Lung (tissue), 12 donors: Measurements from ENCODE around the gene KAT8. TPM values are rescaled to one million over a fixed set of nuclear protein-coding genes. Genes with fewer than 3 reads are reported as not detected.

Source experiments
- ATAC-seq: fragments of 200-7000 bp; cut with Tn5 transposase; one replicate; pipeline ENCODE4 v1.9.1; 2020; ENCODE audit warnings: moderate number of reproducible peaks; ENCODE audit not compliant: insufficient read depth, low FRiP score
- DNase-seq, 3 donors: peaks; one replicate each; pipeline ENCODE4 v3.0.0-alpha.2; 2013 to 2017
- H3K27ac ChIP-seq, 2 donors: one replicate each; pipeline ENCODE4 v1.5.1; 2013; ENCODE audit warnings: mild to moderate bottlenecking in 2 of 2, moderate library complexity in 2 of 2, control low read depth in 1 of 2, inconsistent platforms in 1 of 2, low read depth in 1 of 2, low read length in 1 of 2
- H3K27me3 ChIP-seq, 3 donors: one replicate each; pipeline ENCODE4 v1.5.1; 2013; ENCODE audit warnings: low read length in 2 of 3; ENCODE audit not compliant: control insufficient read depth in 3 of 3, insufficient read depth in 3 of 3
- H3K36me3 ChIP-seq, 4 donors: one replicate each; pipeline ENCODE4 v1.5.1; 2013; ENCODE audit warnings: low read length in 4 of 4, mild to moderate bottlenecking in 1 of 4, moderate library complexity in 1 of 4; ENCODE audit not compliant: control insufficient read depth in 4 of 4, insufficient read depth in 4 of 4
- H3K4me1 ChIP-seq, 5 donors: one replicate each; pipeline ENCODE4 v1.5.1; 2013; ENCODE audit warnings: low read length in 5 of 5, mild to moderate bottlenecking in 2 of 5, moderate library complexity in 1 of 5; ENCODE audit not compliant: control insufficient read depth in 5 of 5, insufficient read depth in 5 of 5
- H3K4me3 ChIP-seq: one replicate; pipeline ENCODE4 v1.5.1; 2013; ENCODE audit warnings: mild to moderate bottlenecking, control low read depth, moderate library complexity
- H3K9ac ChIP-seq, 2 donors: one replicate each; pipeline ENCODE4 v1.5.1; 2013; ENCODE audit warnings: low read length in 2 of 2, control low read depth in 1 of 2; ENCODE audit not compliant: insufficient read depth in 1 of 2
- H3K9me3 ChIP-seq, 4 donors: one replicate each; pipeline ENCODE4 v1.5.1; 2013; ENCODE audit warnings: low read length in 3 of 4, mild to moderate bottlenecking in 1 of 4, moderate library complexity in 1 of 4; ENCODE audit not compliant: control insufficient read depth in 4 of 4, insufficient read depth in 3 of 4
- WGBS, 2 donors: extraction: QIAGEN DNeasy Blood & Tissue Kit; methylation state at CpG; one replicate each; pipeline ENCODE4 v1.1.7; 2013; 5-methylcytosine and 5-hydroxymethylcytosine counted together
- polyA plus RNA-seq, 2 donors: library from polyadenylated mRNA; stranded (reverse); fragments of 200-250 nt; gene quantifications; one replicate each; pipeline ENCODE4 v1.2.1, GENCODE V29; 2013
- total RNA-seq, 2 donors: library from RNA; depleted of rRNA in 1 of 2; stranded (reverse); fragments of >200 nt in 1 of 2; gene quantifications; one replicate each; pipeline ENCODE4 v1.2.1, GENCODE V29; 2014 to 2021
- TF ChIP-seq, protein P1 (sequence below): IDR thresholded peaks from 2 replicates; pipeline ENCODE4 v1.5.1; 2012; ENCODE audit warnings: mild to moderate bottlenecking; ENCODE audit errors: control extremely low read depth, extremely low read depth
- donor health status: control.
- donor health status: control.
- donor health status: Bipolar disorder and iron deficiency.
- donor health status: healthy.
- donor health status: DM: yes; HTN: yes; CAD: no.

KAT8 gene
- total and polyA plus RNA-seq, 4 donors = 53.0 to 73.2 (median 60.8) TPM

DNA sequence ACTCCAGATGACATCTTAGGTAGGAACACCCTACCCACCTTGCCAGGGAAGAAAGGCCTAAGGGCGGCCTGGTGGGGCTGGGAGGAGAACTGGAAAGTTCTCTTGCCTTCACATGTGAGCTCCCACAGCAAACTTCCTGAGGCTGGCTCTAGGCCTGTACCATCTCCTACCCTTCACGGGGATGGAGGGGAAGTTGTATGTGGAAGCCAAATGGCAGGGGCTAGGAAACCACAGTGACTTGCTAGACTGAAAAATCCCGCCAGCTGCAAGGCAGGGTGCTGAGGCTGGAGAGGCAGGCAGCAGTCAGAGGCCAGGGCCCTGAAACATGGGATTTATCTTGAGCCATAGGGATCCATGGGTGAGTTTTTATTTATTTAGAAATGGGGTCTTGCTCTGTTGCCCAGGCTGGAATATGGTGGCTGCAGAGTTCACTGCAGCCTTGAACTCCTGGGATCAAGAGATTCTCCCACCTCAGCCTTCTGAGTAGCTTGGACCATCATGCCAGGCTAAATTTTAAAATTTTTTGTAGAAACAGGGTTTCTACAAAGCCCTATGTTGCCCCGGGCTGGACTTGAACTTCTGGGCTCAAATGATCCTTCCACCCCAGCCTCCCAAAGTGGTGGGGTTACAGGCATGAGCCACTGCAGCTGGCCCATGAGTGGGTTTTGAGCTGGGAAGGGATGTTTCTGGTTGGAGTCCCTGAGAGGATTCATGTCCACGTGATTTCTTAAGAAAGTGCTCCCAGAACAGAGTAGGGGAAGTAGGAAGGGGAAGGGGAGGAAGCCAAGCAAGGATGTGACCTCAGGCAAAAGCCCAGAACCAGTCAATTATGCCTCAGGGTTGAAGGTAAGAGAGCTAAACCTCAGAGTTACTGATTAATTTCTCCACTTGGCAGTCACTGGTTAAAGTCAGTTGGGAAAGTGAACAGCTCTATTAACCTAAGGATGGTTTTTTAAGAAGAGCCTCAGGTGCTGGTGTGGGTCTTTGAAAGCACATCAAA lies 4.0 kb upstream of the KAT8 start:
- H3K4me1 ChIP-seq = peaks cover 0 to 15% (median 3%) of the 10 kb centered on the region in 5 donors
- no peak overlapping the region for H3K4me3 ChIP-seq
- H3K9ac ChIP-seq = no peak overlapping the region
- WGBS, 2 donors = 37 to 67% methylated on average over 5 of the region's 5 CpGs
- no peaks in the 10 kb centered on the region for H3K27me3 ChIP-seq
- H3K36me3 ChIP-seq = peaks cover 0 to 28% (median 7%) of the 10 kb centered on the region in 4 donors
- H3K27ac ChIP-seq = peak overlapping the region; percentile 60 to 61
- peak in 1 of 3 donors; percentile 47 for DNase-seq
- H3K9me3 ChIP-seq = no peaks in the 10 kb centered on the region
- ATAC-seq = no peak
- TF ChIP-seq, protein P1, sequence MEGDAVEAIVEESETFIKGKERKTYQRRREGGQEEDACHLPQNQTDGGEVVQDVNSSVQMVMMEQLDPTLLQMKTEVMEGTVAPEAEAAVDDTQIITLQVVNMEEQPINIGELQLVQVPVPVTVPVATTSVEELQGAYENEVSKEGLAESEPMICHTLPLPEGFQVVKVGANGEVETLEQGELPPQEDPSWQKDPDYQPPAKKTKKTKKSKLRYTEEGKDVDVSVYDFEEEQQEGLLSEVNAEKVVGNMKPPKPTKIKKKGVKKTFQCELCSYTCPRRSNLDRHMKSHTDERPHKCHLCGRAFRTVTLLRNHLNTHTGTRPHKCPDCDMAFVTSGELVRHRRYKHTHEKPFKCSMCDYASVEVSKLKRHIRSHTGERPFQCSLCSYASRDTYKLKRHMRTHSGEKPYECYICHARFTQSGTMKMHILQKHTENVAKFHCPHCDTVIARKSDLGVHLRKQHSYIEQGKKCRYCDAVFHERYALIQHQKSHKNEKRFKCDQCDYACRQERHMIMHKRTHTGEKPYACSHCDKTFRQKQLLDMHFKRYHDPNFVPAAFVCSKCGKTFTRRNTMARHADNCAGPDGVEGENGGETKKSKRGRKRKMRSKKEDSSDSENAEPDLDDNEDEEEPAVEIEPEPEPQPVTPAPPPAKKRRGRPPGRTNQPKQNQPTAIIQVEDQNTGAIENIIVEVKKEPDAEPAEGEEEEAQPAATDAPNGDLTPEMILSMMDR = no peak

DNA sequence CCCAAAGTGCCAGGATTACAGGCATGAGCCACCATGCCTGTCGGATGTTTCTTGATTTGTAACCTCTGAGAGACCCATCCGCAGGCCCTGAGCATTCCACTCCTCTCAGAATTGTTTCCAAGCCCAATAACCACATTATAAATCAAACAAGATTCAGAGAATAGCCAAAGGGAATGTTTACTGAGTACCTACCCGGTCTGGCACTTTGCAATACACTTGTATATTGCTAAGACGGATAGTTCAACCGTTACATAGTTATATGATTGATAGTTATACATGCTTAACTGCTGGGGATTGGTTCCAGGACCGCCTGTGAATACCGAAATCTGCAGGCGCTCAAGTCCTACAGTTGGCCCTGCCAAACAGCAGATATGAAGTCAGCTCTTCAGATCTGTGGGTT lies 3.0 kb upstream of the KAT8 start:
- TF ChIP-seq, protein P1 = no peak
- H3K27ac ChIP-seq = no peak overlapping the region
- peaks cover 0 to 28% (median 11%) of the 10 kb centered on the region in 4 donors for H3K36me3 ChIP-seq
- H3K9ac ChIP-seq = no peak overlapping the region
- ATAC-seq = no peak
- peaks cover 2 to 12% (median 8%) of the 10 kb centered on the region in 5 donors for H3K4me1 ChIP-seq
- no peaks in the 10 kb centered on the region for H3K9me3 ChIP-seq
- H3K4me3 ChIP-seq = no peak overlapping the region
- WGBS, 2 donors = 81 to 83% methylated on average over 8 of the region's 8 CpGs
- DNase-seq = no peak
- H3K27me3 ChIP-seq = no peaks in the 10 kb centered on the region

DNA sequence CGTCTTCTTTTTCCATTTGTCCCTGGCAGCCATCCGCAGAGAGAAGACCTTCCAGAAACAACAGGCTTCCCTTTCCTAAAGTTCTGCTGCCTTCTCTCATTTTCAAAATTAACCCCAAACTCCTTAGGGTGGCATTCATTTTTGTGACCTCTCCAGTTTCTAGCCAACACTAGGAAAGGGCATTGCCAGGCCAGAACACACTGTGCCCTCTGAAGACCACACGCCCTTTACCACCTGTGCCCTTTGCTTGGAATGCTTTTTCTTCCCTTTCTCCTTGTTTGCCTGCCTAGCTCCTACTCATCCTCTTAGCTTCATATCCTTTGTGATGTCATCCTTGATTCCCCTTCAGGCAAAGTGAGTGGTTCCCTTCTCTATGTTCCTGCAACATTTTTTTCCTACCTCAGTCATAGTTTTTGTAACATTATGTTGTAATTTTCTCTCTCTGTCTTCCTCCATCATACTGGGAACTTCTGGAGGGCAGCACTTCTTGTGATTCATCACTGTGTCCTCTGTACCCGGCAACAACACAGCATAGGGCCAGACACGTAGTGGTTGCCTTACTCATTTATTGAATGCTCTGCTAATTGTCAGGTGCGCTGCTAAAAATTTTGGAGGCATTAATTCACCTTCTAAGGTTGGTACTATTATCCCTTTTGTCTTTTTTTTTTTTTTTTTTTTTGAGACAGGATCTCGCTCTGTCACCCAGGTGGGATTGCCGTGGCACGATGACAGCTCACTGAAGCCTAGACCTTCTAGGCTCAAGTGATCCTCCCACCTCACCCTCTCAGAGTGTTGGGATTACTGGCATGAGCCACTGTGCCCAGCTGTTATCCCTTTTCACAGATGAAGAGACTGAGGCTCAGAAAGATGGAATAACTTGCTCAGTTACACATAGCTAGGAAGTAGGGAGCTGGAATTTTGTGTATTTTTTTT lies 1.0 kb downstream of the KAT8 start:
- peaks cover 19 to 29% (median 20%) of the 10 kb centered on the region in 4 donors for H3K36me3 ChIP-seq
- WGBS, 2 donors = 51 to 58% methylated on average over 9 of the region's 9 CpGs
- H3K27ac ChIP-seq = peak overlapping the region; percentile 98 to 99
- ATAC-seq (peak; percentile 21), DNase-seq (no peak)
- H3K4me1 ChIP-seq = peaks cover 2 to 10% (median 7%) of the 10 kb centered on the region in 5 donors
- H3K9ac ChIP-seq = peak overlapping the region; percentile 58 to 91
- no peaks in the 10 kb centered on the region for H3K27me3 ChIP-seq
- peak overlapping the region; percentile 24 for H3K4me3 ChIP-seq
- TF ChIP-seq, protein P1 = no peak
- no peaks in the 10 kb centered on the region for H3K9me3 ChIP-seq
